BE2C (cell line): ENCODE measurements around the gene CCDC106.
A peak's percentile ranks its signal among the peaks of the same experiment; 100 is the strongest.

ENCODE experiments used
- DNase-seq: peaks from one replicate; pipeline ENCODE4 v3.0.0-alpha.2; 2020
- H3K27me3 ChIP-seq: fragments of 250-450 bp; sonication (Bioruptor Pico); 2 replicates; pipeline ENCODE4 v1.5.1; 2020; ENCODE audit warnings: mild to moderate bottlenecking
- H3K36me3 ChIP-seq: fragments of 250-450 bp; sonication (Bioruptor Pico); 2 replicates; pipeline ENCODE4 v1.5.1; 2020; ENCODE audit warnings: mild to moderate bottlenecking
- H3K4me1 ChIP-seq: fragments of 250-450 bp; sonication (Bioruptor Pico); 2 replicates; pipeline ENCODE4 v1.5.1; 2020
- H3K4me3 ChIP-seq: 2 replicates; pipeline ENCODE4 v1.5.1; 2011; ENCODE audit warnings: low read depth, low read length
- H3K9me3 ChIP-seq: fragments of 250-450 bp; sonication (Bioruptor Pico); 2 replicates; pipeline ENCODE4 v1.5.1; 2020
- CTCF ChIP-seq: IDR thresholded peaks from 2 replicates; pipeline ENCODE4 v1.5.1; 2012; ENCODE audit warnings: mild to moderate bottlenecking, low read depth, low read length

CCDC106 gene

DNA sequence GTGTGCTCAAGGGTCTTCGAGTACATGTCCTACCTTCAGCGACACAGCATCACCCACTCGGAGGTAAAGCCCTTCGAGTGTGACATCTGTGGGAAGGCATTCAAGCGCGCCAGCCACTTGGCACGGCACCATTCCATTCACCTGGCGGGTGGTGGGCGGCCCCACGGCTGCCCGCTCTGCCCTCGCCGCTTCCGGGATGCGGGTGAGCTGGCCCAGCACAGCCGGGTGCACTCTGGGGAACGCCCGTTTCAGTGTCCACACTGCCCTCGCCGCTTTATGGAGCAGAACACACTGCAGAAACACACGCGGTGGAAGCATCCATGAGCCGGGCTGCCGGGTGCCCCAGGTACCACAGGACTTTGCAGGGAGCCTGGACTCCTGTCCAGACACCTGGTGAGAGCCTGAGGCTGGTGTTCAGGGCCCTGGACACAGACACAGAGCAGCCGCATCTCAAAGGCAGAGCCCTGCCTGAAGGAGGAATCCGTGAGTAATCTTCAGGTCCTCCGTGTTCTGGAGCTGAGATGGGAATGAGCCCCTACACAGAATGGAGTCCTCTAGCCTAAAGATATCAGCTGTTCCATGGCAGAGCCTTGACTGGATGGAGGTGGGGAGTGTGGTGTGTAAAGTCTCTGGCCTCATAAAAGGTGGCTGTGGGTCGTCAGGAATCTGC lies 3.0 kb upstream of the CCDC106 start:
- peaks cover 9% of the 10 kb centered on the region for H3K4me1 ChIP-seq
- H3K4me3 ChIP-seq, result peak overlapping the region; percentile 90
- DNase-seq, result no peak
- TF ChIP-seq CTCF, result no peak
- no peaks in the 10 kb centered on the region for H3K27me3 ChIP-seq
- no peaks in the 10 kb centered on the region for H3K9me3 ChIP-seq
- peaks cover 17% of the 10 kb centered on the region for H3K36me3 ChIP-seq

DNA sequence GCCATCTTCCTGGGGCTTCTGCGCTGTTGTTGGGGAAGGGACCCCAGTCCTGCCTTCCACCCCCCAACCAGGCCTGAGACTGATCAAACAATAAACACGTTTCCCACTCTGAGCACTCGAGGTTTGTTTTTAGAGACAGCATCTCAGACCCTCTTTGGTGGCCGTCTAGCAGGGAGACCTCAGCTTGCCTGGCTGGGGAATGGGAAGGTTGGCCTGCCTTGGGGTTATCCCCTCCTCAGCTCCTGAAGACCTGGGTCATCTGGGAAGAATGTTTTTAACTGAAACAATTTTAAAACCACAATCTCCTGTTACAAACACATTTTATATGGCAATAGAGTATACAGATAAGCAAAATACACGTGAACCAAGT lies 2.5 kb upstream of the CCDC106 start:
- Histone ChIP-seq H3K36me3 (peaks cover 17% of the 10 kb centered on the region), H3K4me3 (no peak overlapping the region), H3K27me3 (no peaks in the 10 kb centered on the region), H3K4me1 (peaks cover 4% of the 10 kb centered on the region), H3K9me3 (no peaks in the 10 kb centered on the region)
- no peak for TF ChIP-seq CTCF
- no peak for DNase-seq

DNA sequence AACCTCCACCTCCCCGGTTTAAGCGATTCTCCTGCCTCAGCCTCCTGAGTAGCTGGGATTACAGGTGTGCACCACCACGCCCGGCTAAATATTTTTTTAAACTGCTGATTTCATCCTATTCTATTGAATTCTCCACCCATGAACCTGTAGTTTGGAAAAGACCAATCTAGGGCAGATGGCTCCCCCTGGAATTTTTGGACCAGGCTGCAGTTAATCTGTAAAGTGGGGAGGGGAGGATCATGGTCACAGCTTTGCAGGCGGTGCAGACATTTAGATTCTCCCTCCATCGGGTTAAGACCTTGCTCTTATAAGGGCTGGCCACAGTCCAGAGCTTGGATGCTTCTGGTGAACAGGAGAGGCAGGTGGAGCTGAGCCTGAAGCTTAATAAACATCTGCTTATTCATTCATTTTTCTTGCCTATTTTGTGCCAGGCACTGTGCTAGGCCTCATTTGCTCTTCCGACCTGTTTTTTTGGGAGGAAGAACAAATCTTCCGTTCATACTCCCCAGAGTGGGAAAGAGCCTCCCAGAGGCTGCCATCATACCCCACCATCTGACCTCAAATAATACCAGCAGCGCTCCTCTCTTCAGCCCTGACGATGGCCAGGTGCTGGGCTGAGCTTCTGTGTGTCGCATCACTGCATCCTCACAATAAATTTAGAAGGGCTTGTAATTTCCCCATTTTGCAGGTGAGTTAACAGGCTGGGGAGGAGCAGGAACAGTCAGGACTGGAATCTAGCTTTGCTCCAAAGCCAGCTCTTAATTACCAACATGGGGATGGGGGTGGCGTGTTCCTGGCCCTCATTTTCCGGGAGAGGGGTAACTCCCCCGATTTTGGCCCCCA lies 902 bp upstream of the CCDC106 start:
- H3K4me3 ChIP-seq, result peak overlapping the region; percentile 77
- H3K9me3 ChIP-seq, result no peaks in the 10 kb centered on the region
- H3K36me3 ChIP-seq, result peaks cover 17% of the 10 kb centered on the region
- no peak for TF ChIP-seq CTCF
- no peaks in the 10 kb centered on the region for H3K27me3 ChIP-seq
- peaks cover 4% of the 10 kb centered on the region for H3K4me1 ChIP-seq
- DNase-seq, result no peak

DNA sequence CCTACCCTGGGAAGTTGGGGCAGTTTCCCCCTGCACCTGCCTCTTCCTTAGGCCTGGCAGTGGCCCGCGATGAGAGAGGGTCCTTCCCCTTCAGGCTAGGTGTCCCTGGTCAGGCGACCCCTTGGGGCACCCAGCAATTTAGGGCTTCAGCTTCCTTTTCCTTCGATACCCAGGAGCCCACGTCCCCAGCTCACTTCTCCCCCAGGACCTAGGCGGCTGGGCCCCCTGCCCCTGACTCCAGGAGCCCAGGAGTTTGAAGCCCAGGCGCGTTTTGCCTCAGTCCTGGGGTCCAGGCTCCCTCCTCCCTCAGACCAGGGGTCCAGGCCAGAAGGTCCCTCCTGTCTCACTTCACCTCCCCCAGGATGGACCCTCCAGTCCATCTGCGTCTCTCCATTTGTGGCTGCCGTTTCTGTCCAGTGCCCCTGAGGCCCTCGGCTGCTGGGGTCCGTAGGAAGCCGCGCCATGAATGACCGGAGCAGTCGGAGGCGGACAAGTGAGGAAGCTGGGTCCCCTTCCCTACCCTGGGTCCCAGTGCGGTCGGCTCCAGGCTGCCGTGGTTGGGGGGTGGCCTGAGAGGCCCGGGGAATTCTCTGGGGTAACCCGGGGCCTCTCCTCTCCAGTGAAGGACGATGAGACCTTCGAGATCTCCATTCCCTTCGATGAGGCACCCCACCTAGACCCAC lies 714 bp downstream of the CCDC106 start:
- no peak for DNase-seq
- TF ChIP-seq CTCF, result no peak
- peak overlapping the region; percentile 77 for H3K4me3 ChIP-seq
- no peaks in the 10 kb centered on the region for H3K9me3 ChIP-seq
- peaks cover 4% of the 10 kb centered on the region for H3K4me1 ChIP-seq
- H3K36me3 ChIP-seq, result peaks cover 17% of the 10 kb centered on the region
- H3K27me3 ChIP-seq, result no peaks in the 10 kb centered on the region

GRCh38 chr19:55649268-55650125 lies 1.5 kb downstream of the CCDC106 start:
- no peak for TF ChIP-seq CTCF
- no peaks in the 10 kb centered on the region for H3K27me3 ChIP-seq
- H3K36me3 ChIP-seq, result peaks cover 16% of the 10 kb centered on the region
- peaks cover 4% of the 10 kb centered on the region for H3K4me1 ChIP-seq
- no peak overlapping the region for H3K4me3 ChIP-seq
- no peaks in the 10 kb centered on the region for H3K9me3 ChIP-seq
- DNase-seq, result no peak
